Hepatocyte (in vitro differentiated cells): ENCODE measurements around the gene ATG16L2.

ENCODE experiments used
- EZH2 ChIP-seq: fragments of 200-600 bp; sonication (generic); IDR thresholded peaks from 2 replicates; pipeline ENCODE4 v1.6.1; 2016; ENCODE audit warnings: antibody characterized with exemption, mild to moderate bottlenecking, borderline replicate concordance
- EZH2phosphoT487 ChIP-seq: fragments of 200-600 bp; sonication (generic); IDR thresholded peaks from one replicate; pipeline ENCODE4 v1.6.1; 2018; ENCODE audit warnings: antibody characterized with exemption, mild to moderate bottlenecking, low read depth, moderate library complexity; ENCODE audit not compliant: unreplicated experiment, severe bottlenecking
- TF ChIP-seq, protein P1 (sequence below): fragments of 200-600 bp; sonication (generic); IDR thresholded peaks from 2 replicates; pipeline ENCODE4 v1.5.1; 2016; ENCODE audit warnings: antibody characterized with exemption, mild to moderate bottlenecking; ENCODE audit not compliant: poor library complexity

DNA sequence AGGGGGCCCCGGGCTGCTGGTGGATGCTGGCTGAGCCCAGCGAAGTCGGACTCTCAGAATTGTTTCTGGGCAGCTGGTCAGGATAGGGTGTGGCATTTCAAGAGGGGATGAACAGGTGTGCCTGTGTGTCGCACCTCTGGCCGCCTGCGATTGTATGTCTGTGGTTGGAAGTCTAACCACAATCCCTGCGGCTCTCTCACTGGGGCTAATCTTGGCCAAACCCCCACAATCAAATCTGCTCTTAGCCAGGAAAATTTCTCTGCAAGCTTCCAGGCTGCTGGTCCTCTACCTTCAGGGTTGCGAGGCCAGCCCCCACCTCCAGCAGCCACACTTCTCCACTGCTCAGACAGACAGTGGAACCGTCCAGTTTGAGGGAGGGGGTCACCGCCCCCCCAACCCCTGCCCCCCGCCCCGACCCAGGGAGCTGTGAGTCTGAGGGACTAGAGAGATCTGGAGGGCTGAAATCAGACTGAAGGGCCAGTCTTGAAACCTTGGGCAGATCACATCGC, 953 bp downstream of the ATG16L2 start:
- TF ChIP-seq, protein P1, sequence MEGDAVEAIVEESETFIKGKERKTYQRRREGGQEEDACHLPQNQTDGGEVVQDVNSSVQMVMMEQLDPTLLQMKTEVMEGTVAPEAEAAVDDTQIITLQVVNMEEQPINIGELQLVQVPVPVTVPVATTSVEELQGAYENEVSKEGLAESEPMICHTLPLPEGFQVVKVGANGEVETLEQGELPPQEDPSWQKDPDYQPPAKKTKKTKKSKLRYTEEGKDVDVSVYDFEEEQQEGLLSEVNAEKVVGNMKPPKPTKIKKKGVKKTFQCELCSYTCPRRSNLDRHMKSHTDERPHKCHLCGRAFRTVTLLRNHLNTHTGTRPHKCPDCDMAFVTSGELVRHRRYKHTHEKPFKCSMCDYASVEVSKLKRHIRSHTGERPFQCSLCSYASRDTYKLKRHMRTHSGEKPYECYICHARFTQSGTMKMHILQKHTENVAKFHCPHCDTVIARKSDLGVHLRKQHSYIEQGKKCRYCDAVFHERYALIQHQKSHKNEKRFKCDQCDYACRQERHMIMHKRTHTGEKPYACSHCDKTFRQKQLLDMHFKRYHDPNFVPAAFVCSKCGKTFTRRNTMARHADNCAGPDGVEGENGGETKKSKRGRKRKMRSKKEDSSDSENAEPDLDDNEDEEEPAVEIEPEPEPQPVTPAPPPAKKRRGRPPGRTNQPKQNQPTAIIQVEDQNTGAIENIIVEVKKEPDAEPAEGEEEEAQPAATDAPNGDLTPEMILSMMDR, result no peak
- TF ChIP-seq EZH2, result no peak
- TF ChIP-seq EZH2phosphoT487, result no peak
